Stimulated activated memory B cell treated with anti-CD40 and anti-IgM and Interleukin-4, amounts not matched to agents 10 μg/mL and 1 μg/mL and 100 μg/mL, for 72 hours (primary cell): Measurements from ENCODE around the gene GLI3.

Source experiments
- ATAC-seq: fragments of 150-1000 bp; cut with Tn5 transposase; 2 replicates; pipeline ENCODE4 v1.10.0; 2021
- H3K27ac Mint-ChIP-seq: one replicate; pipeline ENCODE4 v1.8.0; 2022; ENCODE audit warnings: mild to moderate bottlenecking, mixed read lengths
- H3K27me3 Mint-ChIP-seq: one replicate; pipeline ENCODE4 v1.8.0; 2022; ENCODE audit warnings: mixed read lengths
- H3K36me3 Mint-ChIP-seq: one replicate; pipeline ENCODE4 v1.8.0; 2022; ENCODE audit warnings: mixed read lengths
- H3K4me1 Mint-ChIP-seq: one replicate; pipeline ENCODE4 v1.8.0; 2022; ENCODE audit warnings: mixed read lengths
- H3K4me3 Mint-ChIP-seq: one replicate; pipeline ENCODE4 v1.8.0; 2022; ENCODE audit warnings: mild to moderate bottlenecking, moderate library complexity, mixed read lengths
- H3K9me3 Mint-ChIP-seq: one replicate; pipeline ENCODE4 v1.8.0; 2022; ENCODE audit warnings: mixed read lengths

GLI3 gene

GRCh38 chr7:41930538-41931262, 306.3 kb downstream of the GLI3 start:
- ATAC-seq: peak; percentile 43
- no peak overlapping the region for H3K4me3 Mint-ChIP-seq
- H3K36me3 Mint-ChIP-seq: no peaks in the 10 kb centered on the region
- H3K27me3 Mint-ChIP-seq: no peaks in the 10 kb centered on the region
- H3K4me1 Mint-ChIP-seq: peaks cover 31% of the 10 kb centered on the region
- H3K27ac Mint-ChIP-seq: no peak overlapping the region
- peaks cover 5% of the 10 kb centered on the region for H3K9me3 Mint-ChIP-seq

GRCh38 chr7:41928781-41929180, 308.2 kb downstream of the GLI3 start:
- peaks cover 31% of the 10 kb centered on the region for H3K4me1 Mint-ChIP-seq
- H3K27me3 Mint-ChIP-seq: no peaks in the 10 kb centered on the region
- ATAC-seq: no peak
- H3K27ac Mint-ChIP-seq: no peak overlapping the region
- no peak overlapping the region for H3K4me3 Mint-ChIP-seq
- no peaks in the 10 kb centered on the region for H3K36me3 Mint-ChIP-seq
- H3K9me3 Mint-ChIP-seq: peaks cover 5% of the 10 kb centered on the region

GRCh38 chr7:41928166-41928565, 308.8 kb downstream of the GLI3 start:
- ATAC-seq: no peak
- H3K36me3 Mint-ChIP-seq: no peaks in the 10 kb centered on the region
- no peak overlapping the region for H3K4me3 Mint-ChIP-seq
- peaks cover 5% of the 10 kb centered on the region for H3K9me3 Mint-ChIP-seq
- peaks cover 31% of the 10 kb centered on the region for H3K4me1 Mint-ChIP-seq
- H3K27ac Mint-ChIP-seq: no peak overlapping the region
- no peaks in the 10 kb centered on the region for H3K27me3 Mint-ChIP-seq

- no peak for ATAC-seq
- Mint-ChIP-seq H3K9me3 (peaks cover 2% of the 10 kb centered on the region), H3K4me3 (no peak overlapping the region), H3K36me3 (no peaks in the 10 kb centered on the region), H3K27me3 (no peaks in the 10 kb centered on the region), H3K27ac (no peak overlapping the region), H3K4me1 (peaks cover 31% of the 10 kb centered on the region)
Observed at GRCh38 chr7:41927380-41927779, 309.6 kb downstream of the GLI3 start.

GRCh38 chr7:41925946-41926345, 311.1 kb downstream of the GLI3 start:
- Mint-ChIP-seq H3K36me3 (no peaks in the 10 kb centered on the region), H3K27ac (no peak overlapping the region), H3K4me3 (no peak overlapping the region), H3K9me3 (peaks cover 2% of the 10 kb centered on the region), H3K4me1 (peaks cover 23% of the 10 kb centered on the region), H3K27me3 (no peaks in the 10 kb centered on the region)
- no peak for ATAC-seq

- Mint-ChIP-seq H3K27ac (no peak overlapping the region), H3K9me3 (peaks cover 2% of the 10 kb centered on the region), H3K36me3 (no peaks in the 10 kb centered on the region), H3K27me3 (no peaks in the 10 kb centered on the region), H3K4me3 (no peak overlapping the region), H3K4me1 (peaks cover 14% of the 10 kb centered on the region)
- no peak for ATAC-seq
Observed at GRCh38 chr7:41924796-41925195, 312.2 kb downstream of the GLI3 start.

DNA sequence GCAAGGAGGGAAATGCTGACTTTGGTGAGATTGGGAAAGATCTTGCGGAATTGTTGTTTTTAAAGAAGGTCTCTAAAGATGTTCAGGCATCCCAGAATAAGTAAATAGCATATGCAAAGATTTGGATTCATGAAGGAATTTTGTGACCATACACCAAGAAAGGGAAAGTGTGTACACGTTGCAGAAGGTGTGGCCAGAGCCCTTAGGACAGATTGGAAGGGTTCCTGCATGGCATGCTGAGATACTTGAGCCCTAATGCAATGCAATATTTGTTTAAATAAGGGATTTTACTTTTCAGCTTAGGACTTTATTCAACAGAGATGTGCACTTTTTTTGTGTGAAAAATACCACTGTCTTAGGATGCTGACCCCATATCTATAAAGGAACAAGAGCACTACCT, 314.6 kb downstream of the GLI3 start:
- ATAC-seq: no peak

DNA sequence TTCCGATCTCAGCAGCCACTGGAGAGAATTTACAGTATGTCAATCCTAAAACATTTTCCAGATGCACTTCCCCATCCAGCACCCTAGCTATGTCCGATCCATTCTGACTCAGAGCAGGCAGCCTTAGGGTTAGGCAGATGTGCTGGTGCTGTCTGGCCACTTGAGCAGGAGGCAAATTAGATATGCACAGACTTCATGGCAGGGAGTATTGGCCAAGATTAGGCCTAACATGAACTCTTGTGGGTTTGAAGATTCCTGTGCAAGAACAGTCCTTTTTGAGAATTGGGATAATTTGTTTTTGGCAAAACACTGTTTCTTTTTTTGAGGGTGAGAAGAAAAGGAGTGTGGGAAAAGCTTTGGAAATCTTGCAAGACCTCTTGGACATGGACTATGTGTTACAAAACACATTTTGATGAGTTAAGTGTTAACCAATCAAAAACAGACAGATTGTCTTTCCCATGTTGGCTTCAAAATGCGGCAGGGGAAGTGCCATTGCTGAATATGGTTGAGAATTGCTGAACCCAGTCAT, 315.5 kb downstream of the GLI3 start:
- H3K4me1 Mint-ChIP-seq: no peaks in the 10 kb centered on the region
- no peaks in the 10 kb centered on the region for H3K9me3 Mint-ChIP-seq
- ATAC-seq: no peak
- H3K27me3 Mint-ChIP-seq: no peaks in the 10 kb centered on the region
- H3K27ac Mint-ChIP-seq: no peak overlapping the region
- H3K4me3 Mint-ChIP-seq: no peak overlapping the region
- no peaks in the 10 kb centered on the region for H3K36me3 Mint-ChIP-seq

More for the DNA sequence above, 314.6 kb downstream of the GLI3 start:
- Mint-ChIP-seq H3K9me3 (no peaks in the 10 kb centered on the region), H3K4me1 (peaks cover 3% of the 10 kb centered on the region), H3K4me3 (no peak overlapping the region), H3K36me3 (no peaks in the 10 kb centered on the region), H3K27ac (no peak overlapping the region), H3K27me3 (no peaks in the 10 kb centered on the region)

GRCh38 chr7:41918597-41918996, 318.4 kb downstream of the GLI3 start:
- peaks cover 6% of the 10 kb centered on the region for H3K4me1 Mint-ChIP-seq
- no peaks in the 10 kb centered on the region for H3K27me3 Mint-ChIP-seq
- H3K27ac Mint-ChIP-seq: no peak overlapping the region
- H3K36me3 Mint-ChIP-seq: no peaks in the 10 kb centered on the region
- no peak for ATAC-seq
- H3K4me3 Mint-ChIP-seq: no peak overlapping the region
- no peaks in the 10 kb centered on the region for H3K9me3 Mint-ChIP-seq

DNA sequence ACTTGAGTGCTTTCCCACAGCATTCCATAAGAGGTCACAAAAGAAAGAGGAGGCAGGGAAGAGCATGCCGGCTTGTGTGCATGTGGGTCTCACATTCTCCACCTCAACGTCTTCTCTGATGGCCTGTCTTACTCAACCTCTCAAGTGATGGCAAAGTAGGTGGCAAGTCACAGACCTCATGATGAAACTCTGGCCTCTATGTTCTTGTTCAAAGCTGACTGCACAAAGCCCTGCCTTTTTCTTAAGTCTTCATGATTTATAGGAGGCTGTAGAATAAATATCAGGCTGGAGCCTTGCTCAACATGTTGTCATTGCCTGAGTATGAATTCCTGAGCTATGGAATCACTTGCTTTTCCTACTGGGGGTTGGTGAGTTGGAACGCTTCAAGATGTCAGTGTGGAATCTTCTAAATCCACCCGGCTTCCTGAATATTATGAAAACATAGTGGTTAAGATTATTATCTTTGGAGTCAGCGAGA, 320.5 kb downstream of the GLI3 start:
- ATAC-seq: no peak
- no peak overlapping the region for H3K27ac Mint-ChIP-seq
- H3K4me1 Mint-ChIP-seq: peaks cover 11% of the 10 kb centered on the region
- no peaks in the 10 kb centered on the region for H3K36me3 Mint-ChIP-seq
- H3K4me3 Mint-ChIP-seq: no peak overlapping the region
- no peaks in the 10 kb centered on the region for H3K9me3 Mint-ChIP-seq
- no peaks in the 10 kb centered on the region for H3K27me3 Mint-ChIP-seq

GRCh38 chr7:41915871-41916270, 321.1 kb downstream of the GLI3 start:
- Mint-ChIP-seq H3K9me3 (no peaks in the 10 kb centered on the region), H3K4me3 (no peak overlapping the region), H3K27me3 (no peaks in the 10 kb centered on the region), H3K4me1 (peaks cover 11% of the 10 kb centered on the region), H3K36me3 (no peaks in the 10 kb centered on the region), H3K27ac (no peak overlapping the region)
- ATAC-seq: no peak

GRCh38 chr7:41912851-41913567, 324.0 kb downstream of the GLI3 start:
- no peaks in the 10 kb centered on the region for H3K9me3 Mint-ChIP-seq
- H3K36me3 Mint-ChIP-seq: no peaks in the 10 kb centered on the region
- H3K4me3 Mint-ChIP-seq: no peak overlapping the region
- peaks cover 11% of the 10 kb centered on the region for H3K4me1 Mint-ChIP-seq
- no peak overlapping the region for H3K27ac Mint-ChIP-seq
- ATAC-seq: no peak
- H3K27me3 Mint-ChIP-seq: no peaks in the 10 kb centered on the region

DNA sequence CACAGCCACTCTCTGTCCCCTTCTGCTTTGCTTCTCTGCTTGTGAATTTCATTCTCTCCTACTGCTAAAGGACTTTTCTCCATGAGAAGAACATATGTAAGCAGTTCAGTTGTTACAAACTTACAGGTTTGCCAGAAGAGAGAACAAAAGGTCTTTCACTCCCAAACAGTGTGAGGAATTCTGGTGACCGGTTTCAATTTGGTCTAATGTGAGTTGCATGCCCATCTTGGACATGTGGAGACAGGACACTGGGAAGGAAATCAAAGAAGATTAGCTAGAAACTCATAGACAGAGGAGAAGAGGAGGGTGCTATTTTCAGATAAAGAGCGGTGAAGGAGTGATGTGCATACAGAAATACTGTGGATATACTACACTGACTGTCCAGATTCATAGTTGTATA, 324.6 kb downstream of the GLI3 start:
- no peak for ATAC-seq
- H3K9me3 Mint-ChIP-seq: no peaks in the 10 kb centered on the region
- H3K36me3 Mint-ChIP-seq: no peaks in the 10 kb centered on the region
- H3K4me1 Mint-ChIP-seq: peaks cover 16% of the 10 kb centered on the region
- H3K27me3 Mint-ChIP-seq: no peaks in the 10 kb centered on the region
- no peak overlapping the region for H3K4me3 Mint-ChIP-seq
- H3K27ac Mint-ChIP-seq: no peak overlapping the region

DNA sequence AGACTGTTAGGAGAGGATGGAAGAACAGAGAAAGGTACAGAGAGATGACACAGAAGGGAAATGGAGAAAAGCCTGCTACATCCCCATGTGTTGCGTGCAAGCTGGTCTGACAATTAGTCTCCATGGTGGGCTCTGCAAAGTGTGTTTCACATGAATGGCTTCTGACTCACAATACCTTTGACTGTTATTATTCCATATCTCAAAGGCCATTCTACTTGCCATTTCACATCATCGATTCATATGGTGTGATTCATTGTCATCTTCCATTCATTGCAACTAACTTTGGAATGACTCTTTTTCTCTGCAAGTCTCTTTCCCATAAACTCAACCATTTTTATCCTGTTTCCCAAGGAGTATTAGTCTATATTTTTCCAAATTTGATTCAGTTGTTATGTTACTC, 325.2 kb downstream of the GLI3 start:
- ATAC-seq: no peak
- H3K4me1 Mint-ChIP-seq: peaks cover 22% of the 10 kb centered on the region
- H3K27me3 Mint-ChIP-seq: no peaks in the 10 kb centered on the region
- peak overlapping the region; percentile 9 for H3K27ac Mint-ChIP-seq
- H3K4me3 Mint-ChIP-seq: no peak overlapping the region
- H3K9me3 Mint-ChIP-seq: no peaks in the 10 kb centered on the region
- H3K36me3 Mint-ChIP-seq: no peaks in the 10 kb centered on the region
